ENCODE data around the gene PAPSS2.
"Not testable (repeated sequence)": the region's sequence is repeated elsewhere in the genome, so short reads cannot be mapped to it uniquely, and the experiment has no call there.

The PAPSS2 gene

DNA sequence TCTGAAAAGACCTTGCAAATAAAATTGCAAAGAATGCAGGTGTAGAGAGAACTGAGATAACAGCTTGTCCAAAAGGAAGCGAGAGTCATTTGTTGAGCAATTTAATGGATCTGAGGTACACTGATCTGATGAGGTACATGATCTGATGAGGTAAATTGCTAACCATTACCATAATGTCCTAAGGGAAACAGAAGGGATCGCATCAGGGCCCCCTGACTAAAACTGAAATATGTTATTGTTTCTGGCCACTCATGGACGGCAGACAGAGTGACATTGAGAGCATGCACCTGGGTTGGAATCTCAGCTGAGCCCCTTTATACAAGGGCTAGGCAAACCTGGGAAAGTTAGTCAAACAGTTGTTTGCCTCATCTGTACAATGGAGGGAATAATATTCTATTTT lies 15.8 kb upstream of the PAPSS2 start:
- no peak for DNase-seq

GRCh38 chr10:87644500-87644899 lies 15.2 kb upstream of the PAPSS2 start:
- DNase-seq, result not testable (repeated sequence)

DNA sequence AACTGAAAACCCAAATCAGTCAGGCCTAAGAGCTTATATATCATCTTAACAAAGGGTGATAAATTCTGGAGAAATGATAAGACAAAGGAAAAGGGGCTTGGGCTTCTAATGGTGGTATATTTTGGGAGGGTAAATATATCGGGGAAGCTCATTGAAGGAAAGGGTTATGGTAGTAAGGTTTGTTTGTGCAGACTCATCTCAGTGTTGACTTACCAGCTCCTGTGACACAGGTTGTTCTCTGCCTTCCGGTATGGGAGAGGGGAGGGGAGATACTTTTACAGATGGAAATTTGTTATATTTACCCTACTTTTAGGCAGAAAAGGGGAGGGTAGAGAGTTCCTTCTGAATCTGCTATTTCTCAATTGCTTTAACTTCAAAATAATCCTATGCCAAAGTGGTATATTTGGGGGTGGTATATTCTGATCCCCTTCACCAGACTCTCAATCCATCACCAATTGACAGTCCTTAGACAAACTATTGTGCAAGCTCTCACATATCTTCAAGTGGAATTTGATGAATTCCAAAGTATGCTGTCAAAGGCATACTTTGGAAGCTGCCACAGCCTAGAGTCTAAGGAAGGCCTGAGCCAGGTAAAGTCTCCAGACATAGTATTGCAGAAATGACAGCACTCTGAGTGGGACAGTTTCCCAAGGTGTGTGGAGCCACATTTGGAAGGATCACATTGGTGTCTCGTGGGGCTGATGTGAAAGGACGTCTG lies 13.3 kb upstream of the PAPSS2 start:
- DNase-seq, result no peak

DNA sequence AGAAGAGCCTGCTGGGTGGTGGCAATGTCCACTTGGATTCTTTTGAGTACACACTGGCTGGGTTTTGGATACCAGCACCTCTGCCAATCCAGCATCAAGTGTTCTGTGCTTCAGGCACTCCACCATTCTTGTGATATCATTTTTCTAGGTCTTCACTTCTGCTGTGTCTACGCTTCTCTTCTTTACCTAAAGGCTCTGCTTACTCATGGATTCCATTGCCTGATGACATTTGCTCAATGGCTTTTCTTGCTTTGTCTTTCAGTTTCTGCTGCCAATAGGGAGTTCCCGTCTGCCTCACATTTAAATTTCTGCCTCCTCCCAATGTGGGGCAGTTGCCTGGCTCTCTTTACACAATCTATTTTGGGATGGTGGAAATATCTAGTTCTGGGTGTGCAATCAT lies 12.7 kb upstream of the PAPSS2 start:
- DNase-seq, result no peak

DNA sequence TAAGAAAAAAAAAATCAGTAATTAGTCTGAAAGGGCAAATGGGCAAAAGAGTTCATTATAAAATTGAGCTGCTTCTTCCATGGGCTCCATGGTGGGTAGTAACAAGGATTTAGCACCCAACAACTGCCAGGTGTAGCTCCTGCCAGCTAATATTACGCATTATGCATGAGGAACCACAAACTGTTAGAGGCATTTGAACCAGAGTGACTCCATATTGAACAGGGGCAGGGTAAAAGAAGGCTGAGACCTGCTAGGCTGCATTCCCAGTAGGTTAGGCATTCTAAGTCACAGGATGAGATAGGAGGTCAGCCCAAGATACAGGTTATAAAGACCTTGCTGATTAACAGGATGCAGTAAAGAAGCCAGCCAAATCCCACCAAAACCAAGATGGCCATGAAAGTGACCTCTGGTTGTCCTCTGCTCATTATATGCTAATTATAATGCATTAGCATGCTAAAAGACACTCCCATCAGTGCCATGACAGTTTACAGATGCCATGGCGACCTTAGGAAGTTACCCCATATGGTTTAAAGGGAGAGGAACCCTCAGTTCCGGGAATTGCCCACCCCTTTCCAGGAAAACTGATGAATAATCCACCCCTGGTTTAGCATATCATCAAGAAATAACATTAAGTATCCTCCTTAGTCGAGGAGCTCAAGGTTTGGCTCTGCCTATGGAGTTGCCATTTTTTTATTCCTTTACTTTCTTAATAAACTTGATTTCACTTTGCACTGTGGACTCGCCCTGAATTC lies 8.7 kb upstream of the PAPSS2 start:
- no peak for DNase-seq

GRCh38 chr10:87651801-87652200 lies 7.9 kb upstream of the PAPSS2 start:
- DNase-seq, result no peak

DNA sequence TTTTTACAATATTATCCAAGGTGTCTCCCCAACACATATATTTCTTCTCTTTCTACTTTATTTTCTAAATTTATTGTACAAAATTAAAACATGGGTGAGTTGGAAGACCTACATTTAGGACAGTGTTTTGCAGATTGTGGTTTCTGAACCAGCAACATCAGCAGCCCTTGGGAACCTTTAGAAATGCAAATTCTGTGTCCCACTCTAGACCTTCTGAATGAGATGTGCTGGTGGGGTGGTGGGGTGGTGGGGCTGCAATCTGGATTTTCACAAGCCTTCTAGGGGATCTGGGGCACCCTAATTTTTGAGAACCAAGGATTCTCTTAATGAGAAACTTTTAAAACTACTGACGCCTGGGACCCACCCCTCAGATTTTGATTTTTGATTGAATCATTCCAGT lies 7.4 kb upstream of the PAPSS2 start:
- DNase-seq, result no peak

DNA sequence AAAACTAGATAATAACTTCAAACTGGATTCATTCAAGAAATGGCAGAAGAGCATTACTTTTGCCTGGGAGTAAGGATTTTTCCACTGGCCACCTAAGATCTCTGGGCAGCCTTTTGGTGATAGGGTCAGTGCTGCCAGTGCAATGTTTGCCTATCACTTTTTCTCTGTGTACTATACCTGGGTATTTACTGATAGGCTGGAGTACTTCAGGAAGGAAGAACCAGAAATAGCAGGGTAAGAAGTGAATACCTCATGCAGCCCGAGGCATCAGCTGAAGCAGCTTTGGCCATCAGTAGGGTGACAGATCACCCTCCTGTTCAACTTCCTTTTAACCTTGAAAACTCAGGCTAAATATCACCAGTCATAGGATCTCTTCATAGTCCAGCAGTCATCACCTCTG lies 5.5 kb upstream of the PAPSS2 start:
- DNase-seq, result no peak

- DNase-seq, result no peak
These were observed 3.1 kb upstream of the PAPSS2 start for GRCh38 chr10:87656431-87657072.

DNA sequence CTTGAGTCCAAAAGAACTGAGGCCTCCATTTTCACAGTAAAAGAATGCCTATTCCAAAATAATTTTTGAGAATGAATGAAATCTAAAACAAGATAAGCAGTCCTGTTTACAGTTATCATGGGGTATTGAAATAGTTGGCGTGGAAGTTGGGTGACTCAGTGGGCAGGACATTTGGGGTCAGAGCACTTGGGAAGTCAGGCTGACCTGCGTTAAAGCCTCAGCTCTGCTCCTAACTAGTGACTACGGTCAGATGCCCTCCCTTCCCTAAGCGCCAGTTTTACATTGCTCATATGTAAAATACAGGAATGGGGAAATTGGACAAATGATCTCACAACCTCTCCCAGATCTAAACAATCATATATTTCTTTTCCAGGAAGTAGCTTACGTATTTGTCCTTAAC lies 2.3 kb upstream of the PAPSS2 start:
- DNase-seq, result no peak

- no peak for DNase-seq
These were observed 1.3 kb upstream of the PAPSS2 start for GRCh38 chr10:87658321-87658795.

- DNase-seq, result no peak
These were observed 671 bp upstream of the PAPSS2 start for GRCh38 chr10:87658858-87659555.

GRCh38 chr10:87660484-87661133 lies 931 bp downstream of the PAPSS2 start:
- no peak for DNase-seq

GRCh38 chr10:87661861-87662785 lies 2.4 kb downstream of the PAPSS2 start:
- DNase-seq, result no peak

DNA sequence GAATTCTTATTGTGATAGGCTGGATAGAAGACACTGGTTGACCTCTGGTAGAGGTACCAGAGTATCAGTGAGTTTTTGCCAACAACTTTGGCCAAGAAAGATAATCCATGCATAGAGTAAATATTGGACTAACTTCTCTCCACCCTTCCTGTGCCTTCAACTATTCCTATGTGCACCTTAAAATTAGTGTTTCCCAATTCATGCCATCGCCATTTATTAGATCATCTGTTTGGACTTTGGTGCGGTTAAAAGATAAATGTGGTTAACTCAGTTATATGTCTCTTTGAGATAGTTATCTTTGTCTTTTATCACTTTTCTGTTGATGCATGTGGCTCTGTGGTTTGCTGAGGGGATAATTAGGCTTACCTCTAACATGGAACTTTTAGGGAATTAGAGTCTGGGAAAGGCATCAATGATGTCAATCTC lies 4.6 kb downstream of the PAPSS2 start:
- DNase-seq, result no peak

DNA sequence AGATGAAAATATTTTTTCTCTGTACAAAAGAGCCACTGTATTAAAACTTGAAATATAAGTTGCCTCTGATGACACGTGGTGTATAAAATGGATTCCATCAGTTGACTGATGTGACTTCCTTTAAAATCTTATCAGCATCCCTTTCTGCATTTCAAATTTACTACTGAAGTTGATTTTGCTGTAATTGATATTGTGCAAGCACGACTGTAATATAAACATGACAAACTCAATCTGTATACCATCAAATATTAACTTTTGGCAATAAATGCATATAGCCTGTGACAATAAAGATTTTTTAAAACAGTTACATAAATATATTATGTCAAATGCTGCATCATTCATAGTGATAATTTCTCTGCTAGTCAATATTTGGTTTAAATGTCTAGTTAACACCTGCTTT lies 7.8 kb downstream of the PAPSS2 start:
- no peak for DNase-seq

DNA sequence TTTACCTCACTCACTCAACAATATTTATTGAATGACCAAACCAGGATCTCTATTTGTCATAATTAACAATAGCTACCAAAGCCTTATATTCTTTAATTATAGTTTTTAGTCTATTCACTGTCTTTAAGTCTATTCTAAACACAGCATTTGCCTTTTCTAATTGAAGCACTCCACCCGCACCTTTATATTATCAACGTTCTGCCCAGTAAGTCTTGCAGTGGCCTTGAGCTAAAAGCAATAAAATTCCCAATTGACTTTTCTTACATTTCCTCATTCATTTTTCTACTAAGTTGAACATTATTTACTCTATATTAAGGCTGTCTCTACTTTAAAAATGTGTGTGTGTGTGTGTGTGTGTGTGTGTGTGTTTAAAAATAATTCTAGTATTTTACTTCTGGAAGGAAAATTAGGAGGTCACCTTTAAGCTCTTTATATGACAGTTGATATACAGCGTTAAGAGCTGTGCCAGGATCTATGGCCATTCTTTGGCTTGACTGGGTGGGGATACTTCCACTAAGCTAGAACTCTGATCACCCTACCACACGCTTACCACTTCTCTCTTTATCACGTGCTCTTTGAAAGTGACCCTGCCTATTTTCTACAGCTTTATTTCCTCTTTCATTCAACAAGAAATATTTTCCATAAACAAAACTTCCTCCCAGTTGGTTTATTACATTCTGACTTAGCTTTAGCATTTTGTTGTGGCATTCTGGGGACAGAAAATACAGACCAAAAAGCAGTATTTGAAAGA lies 8.8 kb downstream of the PAPSS2 start:
- DNase-seq, result no peak

- DNase-seq, result no peak
These were observed 10.1 kb downstream of the PAPSS2 start for GRCh38 chr10:87669752-87670151.

DNA sequence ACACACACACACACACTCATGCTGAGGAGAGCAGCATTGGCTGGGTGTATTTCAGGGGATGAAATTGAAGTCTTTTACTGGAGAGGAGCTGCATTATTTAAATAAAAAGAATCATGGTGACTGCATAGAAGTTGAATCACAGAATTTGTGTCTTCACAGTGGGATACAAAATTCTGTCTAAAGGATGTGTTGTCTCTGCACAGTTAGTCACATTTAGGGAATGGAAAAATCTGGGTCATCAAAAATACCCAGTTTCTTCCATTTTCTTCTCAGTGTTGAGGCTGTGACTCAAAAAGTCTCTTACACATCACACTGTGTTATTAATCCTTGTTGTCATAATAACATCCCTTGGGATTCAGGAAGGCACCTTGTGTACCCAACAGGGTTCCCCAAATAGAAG lies 10.9 kb downstream of the PAPSS2 start:
- DNase-seq, result no peak

GRCh38 chr10:87671139-87671815 lies 11.6 kb downstream of the PAPSS2 start:
- no peak for DNase-seq

Data from activated CD4-positive, CD25-positive, alpha-beta regulatory T cell (primary cell).